Stimulated activated CD4-positive, alpha-beta T cell treated with anti-CD3 and anti-CD28 coated beads, TNF-alpha, amount 100 ng/mL, for 4 hours (primary cell): ENCODE results near the gene DCTN3.

Source experiments
- DNase-seq, 3 experiments: peaks; one replicate each; pipeline ENCODE4 v3.0.0-alpha.2; 2020; ENCODE audit warnings: low read depth in 3 of 3

Gene DCTN3

DNA sequence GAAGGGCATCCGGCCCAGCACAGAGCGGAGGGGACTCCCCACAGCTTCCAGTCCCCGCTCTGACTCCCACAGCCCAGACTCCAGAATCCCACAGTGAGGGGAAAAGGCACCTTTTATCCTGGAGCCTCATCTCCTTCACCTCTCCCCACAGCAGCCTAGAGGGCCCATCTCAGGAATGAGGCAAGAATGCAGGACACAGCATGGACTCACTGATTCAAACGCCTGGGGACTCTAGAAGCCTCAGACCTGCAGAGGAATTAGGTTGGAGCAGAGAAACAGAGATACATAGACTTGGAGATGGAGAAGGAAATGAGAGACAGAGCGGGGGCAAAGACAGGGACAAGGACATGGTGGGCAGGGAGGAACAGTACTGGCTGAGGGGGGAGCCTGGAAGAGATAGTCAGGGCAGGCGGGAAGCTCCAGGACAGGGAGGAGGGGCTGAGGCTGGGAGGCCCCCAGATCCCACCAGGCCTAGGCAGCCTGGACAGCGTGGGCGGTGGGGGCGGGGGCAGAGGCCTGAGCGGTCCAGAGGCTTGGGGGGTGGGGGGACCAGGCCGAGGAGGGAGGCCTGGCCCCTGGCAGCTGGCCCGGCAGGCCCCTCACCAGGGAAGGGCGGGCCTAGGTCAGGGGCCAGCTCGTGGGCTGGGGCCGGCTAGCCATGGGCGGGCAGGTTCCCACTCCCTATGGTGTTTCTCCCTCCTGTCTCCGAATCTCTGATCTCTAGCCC is 46.5 kb downstream of the DCTN3 start:
- no peak for DNase-seq

DNA sequence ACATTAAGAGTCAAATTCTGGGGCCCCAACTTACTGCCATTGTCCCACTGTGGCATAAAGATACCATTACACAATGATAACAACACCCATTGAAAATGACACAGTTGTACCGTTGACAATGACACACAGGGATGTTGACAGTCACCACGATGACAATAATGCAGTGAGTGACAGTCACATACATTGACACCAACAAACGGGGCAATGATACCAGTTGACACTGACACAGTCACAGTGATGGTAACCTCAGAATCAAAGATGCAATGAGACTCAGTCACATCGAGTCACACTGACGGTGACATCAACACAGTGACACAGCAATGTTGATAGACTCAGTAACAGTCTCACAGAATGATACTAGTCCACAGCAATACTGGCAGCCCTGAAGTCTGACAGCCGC is 47.7 kb downstream of the DCTN3 start:
- DNase-seq, result no peak

DNA sequence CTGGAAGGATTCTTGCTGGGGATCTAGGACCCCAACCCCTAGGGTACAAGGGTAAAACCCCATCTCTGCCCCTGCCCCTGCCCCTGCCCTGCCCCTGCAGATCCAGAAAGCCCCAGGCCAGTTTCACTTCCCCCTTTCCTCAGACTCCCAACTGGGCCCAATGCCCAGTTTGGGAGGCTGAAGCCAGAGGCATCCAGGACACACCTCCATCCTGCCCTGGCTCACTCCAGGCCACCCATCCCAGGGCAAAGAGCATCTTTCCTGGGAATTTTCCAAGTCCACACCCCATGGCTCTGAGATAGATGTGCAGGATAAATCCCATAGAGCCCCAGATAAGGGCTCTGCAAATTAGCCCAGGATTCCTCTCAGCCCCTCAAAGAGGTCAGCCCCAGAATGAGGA is 48.2 kb downstream of the DCTN3 start:
- DNase-seq, result no peak

- DNase-seq, result no peak
These were observed 48.8 kb downstream of the DCTN3 start for GRCh38 chr9:34571481-34571810.

- DNase-seq, result no peak
These were observed 49.4 kb downstream of the DCTN3 start for GRCh38 chr9:34570809-34571480.

DNA sequence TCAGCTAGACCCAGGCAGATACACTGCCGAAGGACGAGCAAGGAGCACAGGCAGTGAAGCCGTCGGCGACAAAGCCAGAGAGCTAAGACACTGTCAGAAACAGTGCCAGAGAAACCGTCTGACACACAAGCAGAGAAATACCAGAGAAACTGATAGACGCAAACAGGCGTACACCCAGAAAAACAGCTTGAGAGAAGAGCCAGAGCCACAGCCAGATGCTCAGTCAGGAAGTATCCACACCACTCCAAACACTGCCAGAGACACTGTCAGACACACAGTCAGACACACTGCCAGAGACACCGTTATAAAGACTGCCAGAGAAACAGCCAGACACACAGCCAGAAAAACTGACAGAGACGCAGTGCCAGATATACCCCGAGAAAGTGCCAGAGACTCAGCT is 49.9 kb downstream of the DCTN3 start:
- DNase-seq, result no peak

DNA sequence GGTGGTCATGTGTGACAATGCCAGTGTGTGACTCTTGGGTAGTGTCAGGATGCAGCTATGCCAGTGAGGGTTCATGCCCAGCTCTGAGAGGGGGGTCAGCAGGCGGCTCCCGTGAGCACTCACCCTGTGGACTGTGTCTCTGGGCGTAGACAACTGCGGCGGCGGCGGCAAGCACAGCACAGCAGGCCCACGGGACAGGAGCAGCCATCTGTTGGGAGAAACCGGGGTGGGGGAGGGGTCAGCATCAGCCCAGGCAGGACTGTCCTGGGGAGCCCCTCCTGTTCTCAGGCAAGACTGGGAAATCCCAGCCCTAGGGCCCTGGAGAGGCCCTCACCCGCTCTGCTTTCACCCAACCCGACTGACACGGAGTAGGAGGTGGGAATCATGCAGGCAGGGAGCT is 51.5 kb downstream of the DCTN3 start:
- DNase-seq, result no peak

GRCh38 chr9:34568133-34568532 is 52.2 kb downstream of the DCTN3 start:
- no peak for DNase-seq

DNA sequence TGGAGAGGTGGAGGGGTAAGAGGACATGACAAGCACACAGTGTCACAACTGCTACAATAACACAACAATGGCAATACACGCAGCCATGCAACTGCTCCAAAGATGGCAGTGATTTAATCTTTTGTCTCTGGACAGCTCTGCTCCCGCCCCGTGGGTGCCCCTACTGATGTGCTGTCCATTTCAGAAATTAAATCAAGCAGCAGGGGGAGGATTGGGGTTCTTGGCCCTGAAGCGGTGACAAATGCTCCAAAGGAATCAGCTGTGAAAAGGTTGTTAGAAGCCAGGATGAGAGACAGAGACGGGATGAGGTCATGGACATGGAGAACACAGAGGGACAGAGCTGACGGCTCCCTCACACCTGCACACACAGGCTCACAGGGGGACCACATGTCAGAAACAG is 53.3 kb downstream of the DCTN3 start:
- DNase-seq, result no peak

DNA sequence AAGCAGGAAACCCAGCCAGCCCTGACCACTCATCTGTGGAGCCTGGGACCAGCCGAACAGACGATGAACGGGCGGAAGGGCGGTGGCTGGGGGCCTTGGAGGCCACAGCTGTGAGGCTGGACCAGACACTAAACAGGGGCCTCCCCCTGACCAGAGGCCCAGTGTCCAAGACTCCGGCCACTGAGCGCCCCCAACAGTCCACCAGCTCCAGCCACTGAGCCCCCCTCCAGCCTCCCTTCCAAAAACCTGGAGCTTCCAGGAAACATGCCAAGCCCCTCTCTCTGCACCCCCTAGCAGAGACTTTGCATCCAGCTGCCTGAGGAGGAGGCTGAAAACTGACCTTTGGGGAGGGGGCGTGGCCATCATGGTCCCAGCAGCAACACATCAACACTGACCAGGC is 54.0 kb downstream of the DCTN3 start:
- no peak for DNase-seq

DNA sequence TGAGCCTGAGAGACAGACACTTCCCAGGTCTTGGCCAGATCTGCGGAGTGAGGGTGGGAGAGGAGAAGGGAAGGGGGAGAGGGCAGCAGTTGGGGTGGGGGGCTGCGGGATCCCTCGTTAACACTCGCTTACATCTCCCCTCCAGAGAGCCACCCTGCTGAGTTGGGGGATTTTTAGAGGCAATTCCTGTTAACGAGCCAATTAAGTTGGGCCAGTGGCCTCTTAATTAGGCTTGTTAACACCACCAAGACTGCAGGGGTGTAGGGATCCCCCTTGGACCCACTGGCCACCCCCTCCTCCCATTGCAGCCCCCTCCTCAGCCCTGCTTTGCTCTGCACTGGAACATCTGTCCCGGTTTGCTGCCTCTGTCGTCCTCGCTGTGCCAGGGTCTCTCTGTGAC is 54.4 kb downstream of the DCTN3 start:
- no peak for DNase-seq

GRCh38 chr9:34564617-34565016 is 55.7 kb downstream of the DCTN3 start:
- DNase-seq, result no peak
